ENCODE results near the gene ALG9. TPM values are rescaled to one million over a fixed set of nuclear protein-coding genes. Genes with fewer than 3 reads are reported as not detected.

ALG9 gene
- polyA plus RNA-seq, 12 donors = 18.9 to 38.9 (median 32.4) TPM; not detected in 1

DNA sequence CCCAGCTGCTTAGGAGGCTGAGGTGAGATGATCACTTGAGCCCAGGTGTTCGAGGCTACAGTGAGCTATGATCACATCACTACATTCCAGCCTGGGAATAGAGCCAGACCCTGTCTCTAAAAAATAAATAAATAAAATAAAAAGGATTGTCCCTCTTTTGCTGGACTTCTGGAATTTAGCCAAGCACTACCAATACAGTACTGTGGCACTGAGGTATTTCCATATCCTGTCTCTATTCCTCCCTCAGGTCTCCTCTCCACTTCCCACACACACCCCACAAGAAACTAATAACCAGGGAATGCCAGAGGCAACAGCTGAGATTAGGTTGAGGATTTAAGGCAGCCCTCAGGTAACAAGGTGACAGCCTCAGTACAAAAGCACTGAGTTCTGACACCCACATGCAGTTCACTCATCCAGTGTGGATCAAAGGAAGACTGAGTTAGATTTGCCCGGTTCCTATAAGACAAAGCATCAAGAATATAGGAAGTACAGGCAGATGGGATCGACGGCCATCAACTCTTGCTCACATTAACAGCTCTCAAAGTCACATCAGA, 100.7 kb downstream of the ALG9 start:
- no peak for DNase-seq

DNA sequence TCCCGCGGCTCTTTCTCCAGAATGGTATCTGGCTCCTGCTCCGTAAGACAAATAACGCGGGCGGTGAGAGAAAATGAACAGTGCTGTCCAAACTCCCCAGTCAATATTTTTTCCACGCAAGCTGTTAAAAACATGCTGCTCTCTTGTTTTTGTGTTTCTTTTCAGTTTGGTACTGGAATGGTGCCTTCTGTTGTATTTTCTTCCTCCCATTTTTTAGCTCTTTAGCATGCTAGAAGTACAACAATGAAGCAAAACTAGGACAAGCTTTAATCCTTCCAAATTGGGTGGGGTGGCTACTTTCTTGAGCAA, 104.6 kb downstream of the ALG9 start:
- DNase-seq = no peak

DNA sequence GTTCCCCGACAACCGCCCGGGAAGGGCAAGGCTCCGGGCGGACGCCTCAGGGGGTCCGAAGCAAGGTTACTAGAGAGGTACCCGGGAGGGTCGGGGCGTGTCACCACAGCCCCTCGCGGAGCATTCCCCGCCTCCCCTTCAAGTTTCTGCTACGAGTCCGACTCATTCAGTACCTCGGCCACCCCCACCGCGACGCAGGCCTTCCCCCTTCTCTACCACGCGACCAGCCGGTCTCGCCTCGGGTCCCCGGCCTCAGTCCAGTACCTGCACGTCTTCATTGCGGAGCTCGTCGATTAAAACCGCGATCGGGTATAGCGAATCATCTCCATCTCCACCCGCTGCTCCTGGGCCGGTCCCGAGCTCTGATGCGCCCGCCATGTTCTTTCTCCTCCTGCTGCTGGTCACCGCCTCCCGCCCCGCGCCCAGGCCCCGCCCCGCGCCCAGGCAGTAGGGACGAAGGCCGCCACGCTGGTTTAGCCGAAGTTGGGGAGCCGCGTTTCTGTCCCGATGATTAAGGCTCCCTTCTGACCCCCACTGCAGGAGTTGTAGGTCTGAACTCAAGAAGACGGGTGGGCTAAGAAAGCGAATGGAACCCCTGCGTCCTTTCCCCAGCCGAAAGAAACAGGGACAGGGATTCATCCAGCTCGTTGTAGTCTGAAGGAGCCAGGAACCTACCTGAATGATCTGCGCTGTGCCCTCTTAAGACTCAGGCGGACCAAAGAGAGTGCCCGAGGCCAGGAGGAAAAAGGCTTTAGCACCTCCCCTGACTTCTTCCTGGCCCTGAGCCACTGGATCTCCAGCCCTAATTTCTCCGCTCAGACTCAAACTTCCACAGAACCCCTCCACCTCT, 105.2 kb downstream of the ALG9 start, which contains the start of gene PPP2R1B:
PPP2R1B (minus strand) TSS at position 406 of the 850 bp plus-strand sequence; CDS start at position 378, 28 bp downstream.
- peak; percentile 80 for DNase-seq

DNA sequence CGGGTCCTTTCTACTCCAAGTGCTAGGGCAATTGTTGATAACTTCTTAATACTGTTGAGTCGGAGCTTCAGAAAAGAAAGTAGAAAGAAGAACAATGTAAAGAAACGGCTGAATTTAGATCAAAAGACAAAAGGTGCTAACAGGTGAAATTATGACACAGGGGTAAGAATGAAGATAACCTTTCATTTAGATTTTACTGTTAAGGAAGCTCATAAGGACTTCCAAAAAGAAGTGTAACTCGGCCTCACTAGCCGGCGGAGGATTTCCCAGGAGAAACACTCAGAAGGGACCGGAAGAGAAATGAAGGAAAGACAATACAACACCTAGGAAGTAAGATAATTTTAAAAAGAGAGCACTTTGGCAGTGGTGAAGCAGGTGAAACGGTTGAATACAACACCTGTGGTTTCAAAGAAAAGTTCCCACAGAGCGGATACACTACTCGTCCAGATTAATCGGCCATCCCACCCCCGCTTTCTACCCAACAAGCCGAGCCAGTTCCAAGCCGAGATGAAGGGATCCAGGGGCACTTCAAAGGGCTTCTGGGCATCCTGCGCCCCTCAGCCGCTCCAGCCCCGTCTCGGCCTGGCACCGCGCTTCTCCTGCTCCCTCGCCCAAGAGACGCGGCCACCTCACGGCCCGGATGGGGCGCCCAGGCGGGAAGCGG, 105.9 kb downstream of the ALG9 start:
- DNase-seq = peak; percentile 20

DNA sequence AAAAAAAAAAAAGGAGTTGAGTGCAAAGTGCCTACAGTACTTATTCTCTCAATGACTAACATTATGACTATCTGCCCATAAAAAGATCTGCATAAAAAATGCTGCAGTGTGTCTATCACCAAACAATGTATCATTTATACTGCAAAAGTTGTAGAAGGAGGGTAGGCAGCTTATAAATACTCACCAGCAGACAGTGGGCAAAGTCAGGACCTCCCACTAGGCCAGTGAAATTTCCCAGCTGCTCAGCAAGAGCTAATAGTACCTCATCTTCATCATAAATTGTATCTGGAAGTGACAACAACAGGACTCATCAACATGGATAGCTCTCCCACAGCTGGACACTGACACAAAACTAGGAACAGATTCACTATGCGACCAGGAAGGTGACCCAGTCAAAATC, 106.8 kb downstream of the ALG9 start:
- no peak for DNase-seq

DNA sequence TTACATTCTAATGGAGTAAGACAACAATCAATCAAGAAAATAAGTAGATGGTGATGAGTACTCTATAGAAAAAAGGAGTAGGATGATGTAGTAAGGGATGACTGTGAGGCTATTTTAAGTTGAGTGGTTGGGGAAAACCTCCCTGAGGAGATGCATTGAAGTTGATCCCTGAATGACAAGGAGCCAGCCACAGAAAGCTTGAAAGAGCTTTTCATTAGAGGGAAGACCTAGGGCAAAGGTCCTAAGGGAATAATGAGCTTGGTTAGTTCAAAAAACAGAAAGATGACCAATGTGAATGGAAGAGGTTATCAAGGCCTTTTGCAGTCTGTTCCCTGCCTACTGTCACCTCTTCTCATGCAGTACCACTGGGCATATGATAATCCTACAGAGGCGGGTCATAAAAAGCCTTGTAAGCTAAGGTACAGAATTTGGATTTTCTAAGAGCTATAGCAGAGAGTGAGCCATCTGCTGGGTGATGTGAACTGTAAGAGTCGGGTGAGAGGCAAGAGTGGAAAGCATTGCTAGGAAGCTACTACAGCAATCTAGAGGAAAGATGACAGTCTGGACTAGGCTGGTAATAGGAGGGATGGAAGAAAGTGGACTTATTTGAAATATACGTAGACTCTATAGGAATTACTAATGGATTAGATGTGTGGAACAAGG, 108.3 kb downstream of the ALG9 start:
- DNase-seq = no peak

DNA sequence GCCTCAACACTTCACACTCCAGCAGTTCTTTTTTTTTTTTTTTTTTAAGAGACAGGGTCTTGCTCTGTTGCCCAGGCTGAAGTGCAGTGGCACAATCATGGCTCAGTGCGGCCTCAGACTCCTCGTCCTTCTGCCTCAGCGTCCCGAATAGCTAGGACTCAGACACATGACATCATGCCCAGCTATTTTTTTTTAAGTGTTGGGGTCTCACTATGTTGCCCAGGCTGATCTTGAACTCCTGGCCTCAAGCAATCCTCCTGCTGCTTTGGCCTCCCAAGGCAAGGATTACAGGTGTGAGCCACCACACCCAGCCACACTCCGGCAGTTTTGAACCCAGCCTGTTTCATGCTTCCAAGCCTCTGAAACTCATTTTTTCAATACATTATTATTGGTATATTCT, 108.9 kb downstream of the ALG9 start:
- DNase-seq = no peak

DNA sequence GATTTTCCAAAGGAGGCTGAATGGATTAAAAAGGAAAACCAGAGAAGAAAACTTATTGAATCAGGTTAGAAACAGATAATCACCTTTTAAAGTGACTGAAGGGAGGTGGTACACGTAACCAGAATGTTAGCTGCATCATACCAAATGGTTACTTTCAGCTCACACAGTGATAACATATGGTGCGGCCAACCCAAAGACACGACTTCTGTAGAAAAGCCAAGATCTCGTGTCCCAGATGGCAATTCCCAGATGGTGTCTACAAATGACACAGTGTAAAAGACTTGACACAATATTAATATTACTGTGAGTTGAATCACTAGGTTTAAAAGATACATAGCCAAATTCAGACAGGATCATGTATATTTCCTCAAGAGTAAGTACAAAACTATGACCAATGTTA, 110.3 kb downstream of the ALG9 start:
- no peak for DNase-seq

DNA sequence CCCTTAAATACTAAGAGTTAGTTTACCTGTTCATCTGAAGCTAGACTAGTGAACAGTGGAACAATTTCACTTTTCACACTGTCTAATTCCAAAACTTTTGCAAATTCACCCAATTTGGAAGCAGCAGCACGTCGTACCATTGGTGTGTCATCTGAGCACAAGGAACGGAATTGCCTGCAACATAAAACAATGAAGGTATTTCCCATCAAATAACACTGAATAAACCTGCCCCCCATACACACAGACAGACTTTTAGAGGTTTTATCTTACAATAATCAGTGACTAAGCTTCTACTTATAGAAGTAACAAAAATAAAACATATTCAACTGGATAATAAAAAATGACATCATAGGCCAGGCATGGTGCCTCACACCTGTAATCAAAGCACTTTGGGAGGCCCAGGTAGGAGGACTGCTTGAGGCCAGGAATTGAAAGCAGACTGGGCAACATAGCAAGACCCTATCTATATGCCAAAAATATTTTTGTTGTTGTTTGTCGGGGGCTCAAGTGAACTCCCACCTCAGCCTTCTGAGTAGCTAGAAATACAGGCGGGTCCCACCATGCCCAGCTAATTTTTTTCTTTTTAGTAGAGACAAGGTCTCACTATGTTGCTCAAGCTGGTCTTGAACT, 111.5 kb downstream of the ALG9 start:
- DNase-seq = no peak

DNA sequence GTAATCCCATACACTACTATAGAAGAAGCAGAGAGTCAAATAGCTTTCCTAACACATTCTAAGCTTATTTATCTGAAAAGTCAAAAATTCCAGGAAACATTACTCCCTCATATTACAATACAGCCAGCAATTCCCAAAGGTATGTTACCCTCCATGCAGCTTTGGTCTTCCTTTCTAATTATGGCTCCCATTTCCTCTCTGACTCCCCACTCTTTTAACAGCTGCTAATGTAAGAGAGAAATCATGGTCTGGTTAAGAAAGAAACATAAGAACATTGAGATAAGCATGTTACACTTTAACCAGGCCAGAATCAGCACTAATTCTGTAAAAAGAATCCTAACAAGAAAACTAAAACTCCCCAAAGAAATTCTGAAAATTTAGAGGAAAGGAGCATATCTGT, 112.0 kb downstream of the ALG9 start:
- no peak for DNase-seq

DNA sequence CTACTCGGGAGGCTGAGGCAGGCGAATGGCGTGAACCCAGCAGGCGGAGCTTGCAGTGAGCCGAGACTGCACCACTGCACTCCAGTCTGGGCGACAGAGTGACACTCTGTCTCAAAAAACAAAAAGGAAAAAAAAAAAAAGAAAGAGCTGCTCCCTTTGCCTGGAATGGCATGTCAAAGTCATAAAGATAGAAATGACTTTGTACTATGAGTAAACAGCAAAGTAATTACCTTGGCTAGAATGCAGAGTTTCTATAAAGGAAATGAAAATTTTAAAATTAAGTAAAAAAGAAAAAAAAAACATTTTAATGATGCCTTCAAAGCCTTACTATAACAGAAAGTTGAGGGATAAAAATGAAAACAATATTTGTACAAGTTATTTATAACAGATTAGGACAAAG, 115.3 kb downstream of the ALG9 start:
- no peak for DNase-seq

DNA sequence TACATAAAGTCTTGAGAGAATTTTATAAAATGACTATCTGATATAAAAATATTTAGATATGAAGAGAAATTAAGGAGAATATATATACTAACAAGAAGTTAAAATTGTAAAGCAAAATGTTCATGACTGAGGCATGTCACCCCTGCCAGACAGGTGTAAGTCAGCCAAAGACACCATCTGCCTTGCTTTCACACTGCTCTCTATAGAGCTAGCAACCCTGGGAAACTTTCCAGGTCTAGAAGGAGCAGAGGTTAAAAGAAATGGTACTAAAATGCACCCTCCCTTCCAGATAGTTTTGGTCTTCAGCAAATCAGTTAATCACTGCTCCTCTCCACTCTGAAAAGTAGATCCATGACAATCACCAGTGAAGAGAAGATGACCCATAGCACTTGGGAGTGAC, 121.7 kb downstream of the ALG9 start:
- no peak for DNase-seq

DNA sequence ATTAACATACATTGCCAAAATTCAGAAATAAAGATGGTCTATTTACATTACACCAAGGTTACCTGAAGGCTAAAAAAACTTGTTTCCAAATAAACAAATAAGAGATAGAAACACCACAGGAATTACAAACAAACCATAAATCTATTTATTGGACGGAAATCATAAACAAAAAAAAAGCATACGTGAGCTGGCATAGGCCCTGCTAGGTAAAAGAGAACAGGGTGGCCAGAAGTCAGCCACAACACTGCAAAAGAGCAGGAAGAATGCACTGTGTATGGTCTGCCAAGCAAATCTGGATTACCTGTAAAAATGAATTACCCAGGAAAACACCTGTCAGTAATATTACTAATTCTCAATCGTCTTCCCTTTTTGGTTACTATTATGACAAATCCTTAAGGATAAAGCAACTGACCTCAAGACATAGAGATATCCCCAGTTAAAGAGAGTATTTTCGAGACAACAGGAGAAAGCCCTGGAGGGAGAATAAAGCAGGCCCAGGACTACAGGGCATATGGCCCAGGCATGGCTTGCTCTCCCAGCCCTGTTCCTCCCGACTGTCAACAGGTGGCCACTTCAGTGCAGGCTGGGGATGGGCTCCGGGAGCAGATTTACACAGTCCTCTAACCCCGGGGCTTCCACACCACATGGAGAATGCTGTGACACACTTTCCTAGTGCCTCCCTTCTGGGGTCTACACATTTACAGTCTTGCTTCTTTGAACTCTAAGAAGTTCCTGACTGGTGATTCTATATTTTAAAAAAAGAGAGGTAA, 123.2 kb downstream of the ALG9 start:
- no peak for DNase-seq

DNA sequence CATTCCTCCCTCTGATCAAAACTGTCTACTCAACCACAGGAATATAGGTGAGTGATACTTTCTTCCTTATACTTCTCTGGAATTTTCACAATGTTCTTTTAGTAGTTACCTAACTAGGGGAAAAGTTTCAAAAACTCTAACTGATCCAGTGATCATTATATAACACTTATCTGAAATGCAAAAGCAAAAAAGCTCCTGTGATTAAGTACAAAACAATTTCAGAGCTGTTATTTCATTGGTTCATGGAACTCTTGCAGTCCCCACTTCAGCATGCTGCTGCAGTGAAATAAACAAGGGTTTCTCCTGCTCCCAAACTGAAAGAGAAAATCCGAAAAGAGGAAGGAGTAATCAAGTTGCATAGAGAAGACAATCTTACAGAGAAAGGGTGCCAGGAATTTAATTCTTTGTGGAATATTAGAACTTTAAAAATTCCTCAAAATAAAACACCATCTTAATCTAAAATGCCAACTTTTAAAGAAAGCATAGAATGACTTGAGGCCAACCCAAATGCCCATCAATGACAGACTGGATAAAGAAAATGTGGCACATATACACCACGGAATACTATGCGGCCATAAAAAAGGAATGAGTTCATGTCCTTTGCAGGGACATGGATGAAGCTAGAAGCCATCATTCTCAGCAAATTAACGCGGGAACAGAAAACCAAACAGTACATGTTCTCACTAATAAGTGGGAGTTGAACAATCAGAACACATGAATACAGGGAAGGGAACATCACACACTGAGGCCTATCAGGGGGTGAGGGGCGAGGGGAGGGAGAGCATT, 125.5 kb downstream of the ALG9 start:
- DNase-seq = no peak

DNA sequence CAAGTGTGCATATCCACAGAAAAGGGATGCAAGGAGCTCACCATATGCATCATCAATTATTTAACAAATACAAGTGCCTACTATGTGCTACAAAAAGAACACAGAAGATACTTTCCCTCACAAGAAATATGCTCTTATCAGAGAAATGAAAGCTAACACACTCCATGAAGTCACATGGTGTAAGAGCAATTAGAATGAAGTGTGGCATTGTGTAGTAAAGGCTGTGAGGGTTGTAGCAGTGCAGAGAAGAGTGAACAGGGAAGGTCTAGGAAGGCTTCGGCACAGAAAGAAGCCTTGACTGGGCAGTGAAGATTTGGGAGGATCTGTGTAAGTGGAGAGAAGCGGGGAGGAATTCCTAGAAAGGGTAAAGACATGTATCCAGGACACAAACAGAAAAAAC, 127.7 kb downstream of the ALG9 start:
- DNase-seq = no peak

DNA sequence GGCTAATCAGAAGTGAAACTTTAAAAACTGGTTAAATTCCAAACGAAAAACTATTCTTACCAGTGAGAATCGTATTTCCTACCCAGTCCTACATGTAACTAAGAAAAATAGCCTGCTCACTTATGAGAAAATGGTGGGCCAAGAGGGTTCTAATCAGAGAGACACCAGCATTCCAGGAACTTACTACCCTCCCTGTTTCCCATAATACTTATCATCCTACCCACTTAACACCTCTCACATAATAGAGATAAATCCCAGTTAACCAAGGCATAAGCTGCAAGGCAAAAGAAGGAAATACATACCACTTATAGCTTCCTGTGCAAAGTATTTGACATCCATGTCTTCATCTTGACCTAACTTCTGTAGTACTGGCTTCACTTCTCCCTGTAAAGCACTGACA, 129.6 kb downstream of the ALG9 start:
- no peak for DNase-seq

DNA sequence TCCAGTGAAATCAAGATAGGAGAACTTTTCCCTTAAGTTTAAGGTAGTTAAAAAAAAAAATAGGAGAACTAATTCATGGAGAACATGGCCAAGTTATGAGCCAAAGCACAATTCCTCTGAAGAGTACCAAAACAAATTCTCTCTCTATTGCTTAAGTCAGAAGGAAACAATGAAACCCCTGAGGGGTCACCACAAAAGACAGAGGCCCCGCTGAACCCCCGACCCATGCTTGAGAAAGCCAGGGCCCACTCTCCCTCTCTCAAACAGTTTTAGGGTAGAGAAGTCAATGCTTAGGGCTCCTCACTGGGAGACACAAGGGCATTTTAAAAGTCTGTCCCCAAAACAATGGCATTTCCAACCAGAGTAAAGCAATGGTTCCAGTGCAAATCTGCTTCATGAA, 132.1 kb downstream of the ALG9 start:
- no peak for DNase-seq

DNA sequence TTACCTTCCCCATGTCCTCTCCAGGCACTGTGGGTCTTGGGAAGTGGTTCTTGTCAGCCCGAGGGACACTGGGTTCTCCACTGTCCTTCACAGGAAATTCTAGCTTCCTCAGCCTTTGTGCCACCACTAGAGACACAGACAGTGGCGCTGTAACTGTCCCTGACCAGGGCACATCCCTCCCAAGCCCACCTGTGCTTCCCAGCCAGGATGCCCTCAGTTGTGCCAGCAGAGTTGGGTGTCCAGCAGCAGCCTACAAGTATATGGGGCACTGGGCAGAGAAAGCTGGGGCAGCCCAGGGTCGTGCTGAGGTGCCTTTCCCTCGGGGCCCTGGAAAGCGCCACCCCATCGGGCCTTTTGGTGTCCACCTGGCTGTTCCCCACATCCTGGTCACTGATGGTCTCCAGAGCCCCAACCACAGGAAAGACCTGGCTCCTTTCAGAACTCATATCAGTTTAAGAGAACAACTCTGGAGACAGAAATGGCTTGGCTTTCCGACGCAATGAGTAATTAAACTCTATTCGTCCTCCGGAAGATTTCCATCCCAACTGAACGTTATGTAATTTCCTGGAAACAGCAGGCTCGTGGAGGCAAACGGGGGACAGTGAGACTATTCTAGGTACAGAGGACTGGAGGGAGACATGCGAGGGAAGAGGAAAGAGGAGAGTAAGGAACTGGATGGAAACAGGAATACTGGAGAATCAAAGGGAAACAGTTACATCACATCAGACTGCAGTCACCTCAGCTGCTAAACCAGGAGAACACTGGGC, 133.8 kb downstream of the ALG9 start:
- DNase-seq = peak; percentile 70

DNA sequence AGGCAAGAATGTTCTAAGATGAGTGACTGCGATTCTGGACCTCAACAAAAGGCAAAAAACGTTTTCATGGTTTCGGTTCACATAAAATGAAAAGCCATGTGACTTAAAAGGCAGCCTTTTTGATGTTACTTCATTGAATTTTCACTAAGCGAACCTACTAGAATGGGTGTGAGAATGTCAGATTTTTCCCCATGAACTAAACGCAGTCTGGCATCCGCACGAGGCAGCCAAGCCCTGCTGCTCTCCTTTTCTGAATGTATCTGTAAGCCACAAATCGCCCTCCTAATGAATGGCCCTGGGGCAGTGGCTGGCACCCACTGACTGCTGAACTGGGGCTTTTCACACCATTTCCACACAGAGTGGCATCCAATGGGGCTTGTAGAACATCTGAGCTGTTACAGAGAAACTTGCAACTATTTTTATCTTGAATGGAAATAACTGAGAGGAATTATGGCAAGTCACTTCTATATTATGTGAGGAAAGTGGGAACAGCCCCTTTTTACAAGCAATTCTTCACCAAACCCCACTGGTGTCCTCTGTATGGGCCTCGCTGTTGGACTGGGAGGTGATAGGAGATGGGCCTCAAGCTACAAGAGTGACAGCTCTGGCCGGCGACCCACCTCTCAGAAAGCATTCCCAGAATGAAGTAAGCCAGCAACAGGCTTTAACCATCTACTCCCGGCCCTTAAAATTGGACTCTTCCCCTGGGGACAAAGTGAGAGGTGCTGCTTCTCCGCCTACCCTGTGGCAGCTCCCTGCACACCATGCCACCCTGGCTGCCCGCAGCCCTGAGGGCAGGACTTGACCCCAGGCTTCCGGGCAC, 134.5 kb downstream of the ALG9 start:
- peak; percentile 33 for DNase-seq
